A549 (cell line): ENCODE measurements around the gene BRD8.

Experiments used
- CTCF ChIP-seq: fragments of >200 bp; sonication (Bioruptor Twin); formaldehyde crosslinking; IDR thresholded peaks from 3 replicates; pipeline ENCODE4 v1.5.1; 2016
- REST ChIP-seq: fragments of 200-600 bp; sonication (generic); IDR thresholded peaks from 2 replicates; pipeline ENCODE4 v1.6.1; 2016; ENCODE audit warnings: antibody characterized with exemption, mild to moderate bottlenecking, moderate library complexity

GRCh38 chr5:138159666-138160065, 18.8 kb downstream of the BRD8 start:
- no peak for TF ChIP-seq REST
- no peak for TF ChIP-seq CTCF
